Measurements from ENCODE around the gene SEMA5A. TPM values are rescaled to one million over a fixed set of nuclear protein-coding genes. Genes with fewer than 3 reads are reported as not detected.
A peak's percentile ranks its signal among the peaks of the same experiment; 100 is the strongest.

Gene SEMA5A
- total and polyA plus RNA-seq, 2 of the 8 experiments (the other 6 are each of a cell fraction or from before 2014, with no cell fraction given) = 5.3 to 8.9 TPM

- TF ChIP-seq, protein P1, sequence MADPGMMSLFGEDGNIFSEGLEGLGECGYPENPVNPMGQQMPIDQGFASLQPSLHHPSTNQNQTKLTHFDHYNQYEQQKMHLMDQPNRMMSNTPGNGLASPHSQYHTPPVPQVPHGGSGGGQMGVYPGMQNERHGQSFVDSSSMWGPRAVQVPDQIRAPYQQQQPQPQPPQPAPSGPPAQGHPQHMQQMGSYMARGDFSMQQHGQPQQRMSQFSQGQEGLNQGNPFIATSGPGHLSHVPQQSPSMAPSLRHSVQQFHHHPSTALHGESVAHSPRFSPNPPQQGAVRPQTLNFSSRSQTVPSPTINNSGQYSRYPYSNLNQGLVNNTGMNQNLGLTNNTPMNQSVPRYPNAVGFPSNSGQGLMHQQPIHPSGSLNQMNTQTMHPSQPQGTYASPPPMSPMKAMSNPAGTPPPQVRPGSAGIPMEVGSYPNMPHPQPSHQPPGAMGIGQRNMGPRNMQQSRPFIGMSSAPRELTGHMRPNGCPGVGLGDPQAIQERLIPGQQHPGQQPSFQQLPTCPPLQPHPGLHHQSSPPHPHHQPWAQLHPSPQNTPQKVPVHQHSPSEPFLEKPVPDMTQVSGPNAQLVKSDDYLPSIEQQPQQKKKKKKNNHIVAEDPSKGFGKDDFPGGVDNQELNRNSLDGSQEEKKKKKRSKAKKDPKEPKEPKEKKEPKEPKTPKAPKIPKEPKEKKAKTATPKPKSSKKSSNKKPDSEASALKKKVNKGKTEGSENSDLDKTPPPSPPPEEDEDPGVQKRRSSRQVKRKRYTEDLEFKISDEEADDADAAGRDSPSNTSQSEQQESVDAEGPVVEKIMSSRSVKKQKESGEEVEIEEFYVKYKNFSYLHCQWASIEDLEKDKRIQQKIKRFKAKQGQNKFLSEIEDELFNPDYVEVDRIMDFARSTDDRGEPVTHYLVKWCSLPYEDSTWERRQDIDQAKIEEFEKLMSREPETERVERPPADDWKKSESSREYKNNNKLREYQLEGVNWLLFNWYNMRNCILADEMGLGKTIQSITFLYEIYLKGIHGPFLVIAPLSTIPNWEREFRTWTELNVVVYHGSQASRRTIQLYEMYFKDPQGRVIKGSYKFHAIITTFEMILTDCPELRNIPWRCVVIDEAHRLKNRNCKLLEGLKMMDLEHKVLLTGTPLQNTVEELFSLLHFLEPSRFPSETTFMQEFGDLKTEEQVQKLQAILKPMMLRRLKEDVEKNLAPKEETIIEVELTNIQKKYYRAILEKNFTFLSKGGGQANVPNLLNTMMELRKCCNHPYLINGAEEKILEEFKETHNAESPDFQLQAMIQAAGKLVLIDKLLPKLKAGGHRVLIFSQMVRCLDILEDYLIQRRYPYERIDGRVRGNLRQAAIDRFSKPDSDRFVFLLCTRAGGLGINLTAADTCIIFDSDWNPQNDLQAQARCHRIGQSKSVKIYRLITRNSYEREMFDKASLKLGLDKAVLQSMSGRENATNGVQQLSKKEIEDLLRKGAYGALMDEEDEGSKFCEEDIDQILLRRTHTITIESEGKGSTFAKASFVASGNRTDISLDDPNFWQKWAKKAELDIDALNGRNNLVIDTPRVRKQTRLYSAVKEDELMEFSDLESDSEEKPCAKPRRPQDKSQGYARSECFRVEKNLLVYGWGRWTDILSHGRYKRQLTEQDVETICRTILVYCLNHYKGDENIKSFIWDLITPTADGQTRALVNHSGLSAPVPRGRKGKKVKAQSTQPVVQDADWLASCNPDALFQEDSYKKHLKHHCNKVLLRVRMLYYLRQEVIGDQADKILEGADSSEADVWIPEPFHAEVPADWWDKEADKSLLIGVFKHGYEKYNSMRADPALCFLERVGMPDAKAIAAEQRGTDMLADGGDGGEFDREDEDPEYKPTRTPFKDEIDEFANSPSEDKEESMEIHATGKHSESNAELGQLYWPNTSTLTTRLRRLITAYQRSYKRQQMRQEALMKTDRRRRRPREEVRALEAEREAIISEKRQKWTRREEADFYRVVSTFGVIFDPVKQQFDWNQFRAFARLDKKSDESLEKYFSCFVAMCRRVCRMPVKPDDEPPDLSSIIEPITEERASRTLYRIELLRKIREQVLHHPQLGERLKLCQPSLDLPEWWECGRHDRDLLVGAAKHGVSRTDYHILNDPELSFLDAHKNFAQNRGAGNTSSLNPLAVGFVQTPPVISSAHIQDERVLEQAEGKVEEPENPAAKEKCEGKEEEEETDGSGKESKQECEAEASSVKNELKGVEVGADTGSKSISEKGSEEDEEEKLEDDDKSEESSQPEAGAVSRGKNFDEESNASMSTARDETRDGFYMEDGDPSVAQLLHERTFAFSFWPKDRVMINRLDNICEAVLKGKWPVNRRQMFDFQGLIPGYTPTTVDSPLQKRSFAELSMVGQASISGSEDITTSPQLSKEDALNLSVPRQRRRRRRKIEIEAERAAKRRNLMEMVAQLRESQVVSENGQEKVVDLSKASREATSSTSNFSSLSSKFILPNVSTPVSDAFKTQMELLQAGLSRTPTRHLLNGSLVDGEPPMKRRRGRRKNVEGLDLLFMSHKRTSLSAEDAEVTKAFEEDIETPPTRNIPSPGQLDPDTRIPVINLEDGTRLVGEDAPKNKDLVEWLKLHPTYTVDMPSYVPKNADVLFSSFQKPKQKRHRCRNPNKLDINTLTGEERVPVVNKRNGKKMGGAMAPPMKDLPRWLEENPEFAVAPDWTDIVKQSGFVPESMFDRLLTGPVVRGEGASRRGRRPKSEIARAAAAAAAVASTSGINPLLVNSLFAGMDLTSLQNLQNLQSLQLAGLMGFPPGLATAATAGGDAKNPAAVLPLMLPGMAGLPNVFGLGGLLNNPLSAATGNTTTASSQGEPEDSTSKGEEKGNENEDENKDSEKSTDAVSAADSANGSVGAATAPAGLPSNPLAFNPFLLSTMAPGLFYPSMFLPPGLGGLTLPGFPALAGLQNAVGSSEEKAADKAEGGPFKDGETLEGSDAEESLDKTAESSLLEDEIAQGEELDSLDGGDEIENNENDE (IDR thresholded peaks at IDR 0.05; ENCODE audit: insufficient replicate concordance, low read length) = no peak
- 0 out of 4 replicates have a peak, but pooled peaks of 1 of the 2 experiments have one; percentile 40 for TF ChIP-seq SIN3A (conservative IDR thresholded peaks at IDR 0.05 in 1 of 2, IDR thresholded peaks at IDR 0.05 in 1 of 2; ENCODE audit: low read depth in 1 of 2, low read length in 2 of 2)
- peak; percentile 56 to 78 for TF ChIP-seq POLR2A (IDR thresholded peaks at IDR 0.05; ENCODE audit: control extremely low read depth in 1 of 2, low read depth in 2 of 2, low read length in 2 of 2)
- TF ChIP-seq TAF1 (IDR thresholded peaks at IDR 0.05; ENCODE audit: low read depth, low read length) = peak; percentile 73
- no peak for TF ChIP-seq BACH1 (IDR thresholded peaks at IDR 0.05; ENCODE audit: low read length)
- TF ChIP-seq E2F6 (IDR thresholded peaks at IDR 0.05) = 0 out of 2 replicates have a peak, but pooled peaks have one; percentile 10
- TF ChIP-seq POLR2AphosphoS5 (IDR thresholded peaks at IDR 0.05; ENCODE audit: low read depth, low read length) = no peak; the same call in 1 of the 2 replicates
- TF ChIP-seq CHD2 (IDR thresholded peaks at IDR 0.05; ENCODE audit: low read length) = 0 out of 2 replicates have a peak, but pooled peaks have one; percentile 13
Measured at GRCh38 chr5:9545992-9546851, at the start of gene SEMA5A (continued).

All from H1 (cell line).